Measurements from ENCODE around the gene TSC2.
"Not testable (repeated sequence)": the region's sequence is repeated elsewhere in the genome, so short reads cannot be mapped to it uniquely, and the experiment has no call there.

Gene TSC2

GRCh38 chr16:2032285-2033056 is 15.3 kb upstream of the TSC2 start:
- DNase-seq = no peak

DNA sequence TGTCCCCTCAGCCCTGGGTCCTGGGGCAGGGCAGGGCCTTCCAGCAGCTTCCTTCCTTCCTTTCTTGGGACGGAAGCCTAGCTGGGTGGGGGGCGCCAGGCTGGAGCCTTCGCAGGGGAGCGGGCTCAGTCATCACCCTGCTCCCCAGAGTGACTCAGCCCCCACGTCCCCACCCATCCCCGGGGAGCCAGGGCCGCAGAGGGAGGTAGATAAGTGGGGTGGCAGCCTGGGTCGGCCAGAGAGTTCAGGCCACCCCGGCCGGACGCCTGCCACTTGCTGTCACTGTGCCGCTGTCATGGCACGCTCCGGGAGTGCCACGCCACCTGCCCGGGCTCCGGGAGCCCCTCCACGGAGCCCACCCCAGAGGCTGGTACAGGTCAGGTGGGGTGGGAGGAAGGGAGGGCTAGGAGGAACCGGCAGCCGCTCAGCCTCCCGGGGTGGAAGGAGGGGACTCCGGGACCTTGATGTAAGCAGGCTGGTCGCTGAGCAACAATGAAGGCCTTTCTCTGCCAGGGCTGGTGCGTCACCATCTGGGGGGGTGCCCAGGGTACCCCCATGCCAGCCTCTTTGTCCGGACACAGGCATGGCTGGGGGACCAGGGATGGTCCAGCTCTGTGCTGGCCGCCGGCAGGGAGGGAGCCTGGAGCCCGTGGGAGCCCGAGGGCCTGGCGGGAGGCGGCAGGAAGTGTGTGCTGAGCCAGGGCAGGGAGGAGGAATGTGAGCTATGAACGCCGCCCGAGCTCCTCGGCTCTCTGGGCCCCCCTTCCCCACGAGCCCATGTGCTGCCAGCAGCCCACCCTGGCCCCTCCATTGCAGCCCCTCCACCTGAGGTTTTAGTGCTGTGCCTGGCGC is 14.5 kb upstream of the TSC2 start:
- DNase-seq = no peak

GRCh38 chr16:2033909-2034695 is 13.7 kb upstream of the TSC2 start:
- DNase-seq = not testable (repeated sequence)

DNA sequence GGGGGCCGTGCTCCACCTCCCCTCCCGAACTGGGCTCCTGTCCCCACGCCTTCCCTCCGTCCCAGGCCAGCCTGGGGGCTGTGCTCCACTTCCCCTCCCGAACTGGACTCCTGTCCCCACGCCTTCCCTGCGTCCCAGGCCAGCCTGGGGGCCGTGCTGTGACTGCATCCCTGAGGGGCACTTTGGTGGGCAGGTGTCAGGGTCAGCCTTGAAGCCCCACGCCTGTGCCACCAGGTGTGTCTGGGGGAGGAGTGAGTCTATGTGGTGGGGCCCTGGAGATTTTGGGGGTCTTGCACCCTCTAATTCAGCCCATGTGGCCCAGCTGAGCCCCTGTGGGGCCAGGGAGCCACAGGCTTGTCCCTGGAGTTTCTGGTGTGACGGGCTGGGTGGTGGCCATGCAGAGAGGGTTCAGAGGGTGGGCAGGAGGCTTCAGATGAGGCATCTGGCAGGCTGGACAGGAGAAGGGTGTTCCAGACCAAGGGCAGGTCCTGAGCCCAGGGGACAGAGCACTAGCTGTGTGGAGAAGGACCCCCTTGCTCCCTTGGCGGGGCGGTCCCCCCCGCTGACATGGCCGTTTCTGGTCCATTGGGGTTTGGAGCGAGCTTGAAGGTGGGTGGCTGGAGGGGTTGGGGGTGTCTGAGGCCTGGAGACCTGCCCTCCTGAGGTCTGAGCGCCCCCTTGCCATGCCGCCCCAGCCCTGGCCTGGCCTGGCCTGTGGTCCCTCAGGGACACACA is 12.9 kb upstream of the TSC2 start:
- no peak for DNase-seq

- no peak for DNase-seq
Measured at GRCh38 chr16:2035431-2036199, 12.2 kb upstream of the TSC2 start.

DNA sequence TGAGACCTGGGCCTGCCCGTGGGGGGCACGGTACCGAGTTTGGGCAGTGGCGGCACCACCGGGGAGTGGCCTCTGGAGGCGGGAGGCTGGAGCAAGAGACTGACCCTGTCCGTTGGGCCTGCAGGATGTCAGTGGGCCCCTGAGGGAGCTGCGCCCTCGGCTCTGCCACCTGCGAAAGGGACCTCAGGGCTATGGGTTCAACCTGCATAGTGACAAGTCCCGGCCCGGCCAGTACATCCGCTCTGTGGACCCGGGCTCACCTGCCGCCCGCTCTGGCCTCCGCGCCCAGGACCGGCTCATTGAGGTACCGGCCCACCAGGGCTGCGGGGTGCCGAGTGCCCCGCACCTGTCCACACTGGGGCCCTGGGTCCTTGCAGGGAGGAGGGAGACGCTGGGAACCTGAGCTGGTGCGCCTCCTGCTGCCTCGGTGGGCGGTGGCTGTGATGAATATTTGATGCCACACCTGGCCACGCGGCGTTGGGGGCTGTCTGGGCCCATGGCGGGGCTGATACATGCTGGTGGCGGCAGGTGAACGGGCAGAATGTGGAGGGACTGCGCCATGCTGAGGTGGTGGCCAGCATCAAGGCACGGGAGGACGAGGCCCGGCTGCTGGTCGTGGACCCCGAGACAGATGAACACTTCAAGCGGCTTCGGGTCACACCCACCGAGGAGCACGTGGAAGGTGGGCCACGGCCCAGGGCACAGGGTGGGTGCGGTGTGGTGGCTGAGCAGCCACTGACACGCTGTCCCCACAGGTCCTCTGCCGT is 11.4 kb upstream of the TSC2 start:
- DNase-seq = no peak

DNA sequence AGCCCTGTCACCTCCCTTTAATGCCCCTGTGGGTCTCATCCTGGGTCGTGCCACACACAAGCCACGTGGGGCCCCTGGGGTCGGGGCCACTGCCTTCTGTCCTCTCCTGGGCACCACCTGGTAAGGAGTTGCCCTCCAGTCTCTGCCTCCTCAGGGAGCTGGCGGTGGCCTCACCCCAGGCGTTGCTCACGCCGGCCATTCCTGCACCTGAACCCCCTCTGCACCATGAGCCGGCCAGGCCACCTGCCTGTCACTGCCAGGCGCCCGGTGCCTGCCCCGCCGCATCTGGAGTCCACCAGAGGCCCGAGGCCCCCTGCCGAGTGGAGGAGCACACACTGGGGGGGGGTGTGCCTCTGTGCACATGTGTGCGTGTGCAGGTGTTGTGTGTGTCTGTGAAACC is 10.7 kb upstream of the TSC2 start:
- no peak for DNase-seq

GRCh38 chr16:2037647-2038381 is 10.0 kb upstream of the TSC2 start:
- no peak for DNase-seq

GRCh38 chr16:2038382-2039231 is 9.2 kb upstream of the TSC2 start:
- no peak for DNase-seq

- no peak for DNase-seq
Measured at GRCh38 chr16:2039274-2040031, 8.3 kb upstream of the TSC2 start.

- no peak for DNase-seq
Measured at GRCh38 chr16:2040041-2040786, 7.6 kb upstream of the TSC2 start.

DNA sequence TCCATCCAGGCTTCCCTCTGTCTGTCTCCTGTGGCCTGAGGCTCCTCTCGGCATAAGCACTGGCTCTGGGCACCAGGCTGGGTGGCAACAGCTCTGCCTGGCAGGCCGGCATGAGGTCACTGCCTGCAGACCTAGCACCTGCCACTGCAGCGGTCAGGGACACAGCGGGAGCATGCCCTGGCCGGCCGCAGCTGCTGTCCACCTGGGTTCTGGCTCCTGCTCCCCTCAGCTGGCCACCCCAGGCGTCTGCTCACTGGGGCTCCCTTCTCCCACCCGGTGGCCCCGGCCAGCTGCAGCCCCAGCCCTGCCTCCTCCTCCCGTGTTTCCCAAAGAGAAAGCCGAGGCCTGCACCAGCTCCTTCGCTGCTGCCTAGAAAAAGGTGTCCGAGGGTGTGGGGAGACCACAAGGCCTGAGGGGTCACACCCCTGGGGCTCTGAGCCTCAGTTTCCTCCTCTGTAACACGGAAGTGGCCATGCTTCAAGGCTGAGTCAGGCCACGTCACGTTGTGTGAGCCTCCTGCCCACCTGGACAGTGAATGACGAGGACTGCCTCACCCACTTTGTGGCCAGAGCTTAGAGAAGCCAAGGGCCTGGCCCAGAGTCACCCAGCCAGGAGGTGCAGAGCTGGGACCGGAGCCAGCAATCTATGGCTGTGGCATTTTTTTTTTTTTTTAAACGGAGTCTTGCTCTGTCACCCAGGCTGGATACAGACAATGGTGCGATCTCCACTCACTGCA is 6.8 kb upstream of the TSC2 start:
- DNase-seq = no peak

- DNase-seq = no peak
Measured at GRCh38 chr16:2042171-2042985, 5.4 kb upstream of the TSC2 start.

DNA sequence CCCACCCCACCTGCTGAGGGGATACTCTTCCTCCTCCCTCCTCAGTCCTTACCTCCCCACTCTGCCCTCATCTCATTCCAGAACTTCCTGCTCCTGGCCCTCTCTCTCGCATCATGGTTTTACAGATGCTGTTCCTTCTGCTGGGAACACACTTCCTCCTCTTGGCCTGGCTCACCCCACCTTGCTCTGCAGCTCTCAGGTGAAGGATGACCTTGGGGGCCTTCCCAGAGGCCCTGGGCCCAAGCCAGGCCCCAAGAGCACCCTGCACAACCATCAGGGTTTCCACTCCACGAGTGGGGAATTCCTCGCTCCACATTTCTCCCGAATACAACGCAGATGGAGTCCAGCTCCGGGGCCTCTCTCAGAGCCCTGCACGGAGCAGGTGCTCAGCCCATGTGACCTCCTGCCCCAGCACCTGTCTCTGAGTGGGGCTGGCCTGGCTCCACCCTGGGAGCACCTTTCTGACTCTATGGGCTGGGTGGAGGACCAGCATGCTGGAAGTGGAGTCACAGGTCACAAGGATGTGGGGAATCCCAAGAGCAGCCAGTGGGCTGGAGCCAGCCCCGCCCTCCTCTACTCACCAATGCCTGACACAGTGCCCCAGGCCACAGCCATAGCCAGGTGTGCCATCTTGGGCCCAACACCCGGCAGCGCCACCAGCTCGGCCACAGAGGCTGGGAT is 4.7 kb upstream of the TSC2 start:
- no peak for DNase-seq

- no peak for DNase-seq
Measured at GRCh38 chr16:2043667-2044451, 3.9 kb upstream of the TSC2 start.
